NCI-H82 (cell line): ENCODE data around the gene APEH.
A peak's percentile ranks its signal among the peaks of the same experiment; 100 is the strongest.

Experiments used
- DNase-seq: peaks from one replicate; lab custom pipeline; 2025; lab: John Stamatoyannopoulos, UW

Gene APEH

GRCh38 chr3:49650637-49651036 is 23.5 kb upstream of the APEH start:
- DNase-seq, result no peak

- no peak for DNase-seq
Observed at GRCh38 chr3:49652218-49652902, 21.8 kb upstream of the APEH start.

GRCh38 chr3:49652903-49653415 is 21.2 kb upstream of the APEH start:
- no peak for DNase-seq

- no peak for DNase-seq
Observed at GRCh38 chr3:49653621-49654020, 20.5 kb upstream of the APEH start.

GRCh38 chr3:49654176-49654825 is 19.9 kb upstream of the APEH start:
- DNase-seq, result no peak

- DNase-seq, result no peak
Observed at GRCh38 chr3:49654955-49655556, 19.1 kb upstream of the APEH start.

GRCh38 chr3:49655731-49656285 is 18.3 kb upstream of the APEH start:
- DNase-seq, result no peak

GRCh38 chr3:49656541-49657112 is 17.5 kb upstream of the APEH start:
- DNase-seq, result no peak

GRCh38 chr3:49657208-49657915 is 16.8 kb upstream of the APEH start:
- DNase-seq, result no peak

- DNase-seq, result no peak
Observed at GRCh38 chr3:49658711-49659110, 15.4 kb upstream of the APEH start.

GRCh38 chr3:49659756-49660155 is 14.4 kb upstream of the APEH start:
- DNase-seq, result no peak

- DNase-seq, result no peak
Observed at GRCh38 chr3:49661281-49661680, 12.9 kb upstream of the APEH start.

GRCh38 chr3:49662021-49662420 is 12.1 kb upstream of the APEH start:
- DNase-seq, result no peak

- no peak for DNase-seq
Observed at GRCh38 chr3:49662720-49663413, 11.3 kb upstream of the APEH start.

- no peak for DNase-seq
Observed at GRCh38 chr3:49663831-49664230, 10.3 kb upstream of the APEH start.

GRCh38 chr3:49664300-49664699 is 9.9 kb upstream of the APEH start:
- DNase-seq, result no peak

GRCh38 chr3:49665822-49666519 is 8.2 kb upstream of the APEH start:
- no peak for DNase-seq

- DNase-seq, result no peak
Observed at GRCh38 chr3:49666592-49666991, 7.6 kb upstream of the APEH start.

GRCh38 chr3:49667701-49668413 is 6.3 kb upstream of the APEH start:
- no peak for DNase-seq

GRCh38 chr3:49668414-49668797 is 5.7 kb upstream of the APEH start:
- peak; percentile 2 for DNase-seq
